GM18873 (cell line): Measurements from ENCODE around the gene ATP1A2.
"Not testable (repeated sequence)": the region's sequence is repeated elsewhere in the genome, so short reads cannot be mapped to it uniquely, and the experiment has no call there.

Source experiments
- ATAC-seq: cut with Tn5 transposase; IDR thresholded peaks from one replicate; pipeline ENCODE4 v1.9.1; 2021; ENCODE audit warnings: mild to moderate bottlenecking, moderate library complexity, moderate number of reproducible peaks; ENCODE audit not compliant: unreplicated experiment, low FRiP score

Gene ATP1A2

DNA sequence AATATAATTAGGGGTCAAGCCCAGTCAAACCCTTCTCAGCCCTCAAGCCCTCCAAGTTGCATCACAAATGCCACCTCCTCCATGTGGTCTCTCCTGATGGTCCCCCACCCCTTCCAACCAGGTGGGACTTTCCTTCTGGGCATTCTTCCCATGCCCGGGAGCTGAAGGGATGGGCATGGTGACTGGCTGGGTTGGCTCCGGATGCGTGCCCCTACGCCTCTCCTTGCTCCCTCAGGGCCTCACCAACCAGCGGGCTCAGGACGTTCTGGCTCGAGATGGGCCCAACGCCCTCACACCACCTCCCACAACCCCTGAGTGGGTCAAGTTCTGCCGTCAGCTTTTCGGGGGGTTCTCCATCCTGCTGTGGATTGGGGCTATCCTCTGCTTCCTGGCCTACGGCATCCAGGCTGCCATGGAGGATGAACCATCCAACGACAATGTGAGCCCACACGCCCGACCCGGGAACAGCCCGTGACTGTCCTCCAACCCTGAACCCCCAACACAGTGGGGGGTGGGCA is 7.5 kb downstream of the ATP1A2 start:
- no peak for ATAC-seq

GRCh38 chr1:160123726-160124125 is 8.2 kb downstream of the ATP1A2 start:
- no peak for ATAC-seq

DNA sequence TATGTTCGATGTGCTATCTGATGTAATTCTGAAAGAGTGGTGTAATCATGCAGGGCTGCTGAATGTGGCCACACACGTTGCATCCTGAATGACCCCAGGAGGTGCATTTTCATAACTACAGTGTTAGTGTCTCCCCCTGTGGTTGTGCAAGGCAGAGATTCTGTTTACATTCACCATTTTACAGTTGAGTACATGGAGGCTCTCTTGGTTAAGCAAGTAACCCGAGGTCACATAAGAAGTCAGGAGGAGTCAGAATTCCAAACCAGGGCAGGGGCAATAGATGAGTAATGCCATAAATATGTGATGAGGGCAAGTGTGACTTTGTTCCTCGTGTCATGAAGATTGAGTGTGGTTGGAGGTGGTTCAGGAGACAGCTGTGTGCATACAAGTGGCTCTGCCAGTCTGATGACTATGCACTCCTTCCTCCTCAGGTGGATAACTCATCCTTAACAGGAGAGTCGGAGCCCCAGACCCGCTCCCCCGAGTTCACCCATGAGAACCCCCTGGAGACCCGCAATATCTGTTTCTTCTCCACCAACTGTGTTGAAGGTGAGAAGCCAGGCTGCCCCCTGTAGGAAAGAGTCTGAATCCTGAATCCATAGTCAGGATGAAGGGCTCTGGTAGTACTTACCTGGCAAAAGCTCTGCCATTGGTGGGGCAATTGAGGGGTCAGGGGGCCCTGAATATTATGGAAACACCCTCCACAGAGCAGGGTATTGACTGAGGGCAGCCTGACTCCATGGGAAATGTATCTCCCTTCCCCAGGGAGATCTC is 9.3 kb downstream of the ATP1A2 start:
- no peak for ATAC-seq

DNA sequence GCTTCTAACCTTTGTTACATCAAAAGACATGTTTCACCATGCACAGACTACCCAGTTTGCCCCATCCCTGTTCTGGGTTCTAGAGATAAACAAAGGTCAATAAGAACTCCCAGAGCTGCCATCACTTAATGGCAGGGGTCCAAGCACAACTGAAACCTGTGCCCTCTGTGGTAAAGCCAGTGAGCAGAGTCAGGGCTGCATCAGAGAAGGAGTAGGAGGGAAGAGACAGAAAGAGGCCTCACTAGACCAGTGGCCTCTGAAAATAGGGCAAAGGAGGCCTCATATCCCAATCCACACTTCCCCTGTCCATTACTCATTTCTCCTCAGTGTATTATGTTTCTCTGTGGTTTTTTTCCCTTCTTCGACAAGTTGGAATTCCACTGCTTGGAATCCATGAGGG is 10.2 kb downstream of the ATP1A2 start:
- ATAC-seq = no peak

DNA sequence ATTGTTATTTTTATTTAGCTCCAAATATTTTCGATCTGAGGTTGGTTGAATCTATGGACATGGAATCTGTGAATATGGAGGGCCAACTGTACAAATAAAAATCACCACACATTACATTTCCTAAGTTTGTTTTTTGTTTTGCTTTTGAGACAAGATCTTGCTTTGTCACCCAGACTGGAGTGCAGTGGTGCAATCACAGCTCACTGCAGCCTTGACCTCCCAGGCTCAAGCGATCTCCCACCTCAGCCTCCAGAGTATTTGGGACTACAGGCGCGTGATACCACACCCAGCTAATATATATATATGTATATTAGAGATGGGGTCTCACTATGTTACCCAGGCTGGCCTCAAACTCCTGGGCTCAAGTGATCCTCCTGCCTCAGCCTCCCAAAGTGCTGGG is 10.8 kb downstream of the ATP1A2 start:
- not testable (repeated sequence) for ATAC-seq

DNA sequence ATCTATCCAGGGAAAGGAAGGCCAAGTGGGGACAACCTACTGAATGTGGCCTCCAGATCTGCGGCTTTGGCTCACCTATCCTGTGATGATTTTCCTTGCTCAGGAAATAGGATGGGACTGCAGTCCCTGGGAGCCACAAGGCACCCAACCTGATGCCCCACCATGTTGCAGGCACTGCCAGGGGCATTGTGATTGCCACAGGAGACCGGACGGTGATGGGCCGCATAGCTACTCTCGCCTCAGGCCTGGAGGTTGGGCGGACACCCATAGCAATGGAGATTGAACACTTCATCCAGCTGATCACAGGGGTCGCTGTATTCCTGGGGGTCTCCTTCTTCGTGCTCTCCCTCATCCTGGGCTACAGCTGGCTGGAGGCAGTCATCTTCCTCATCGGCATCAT is 11.8 kb downstream of the ATP1A2 start:
- ATAC-seq = no peak

DNA sequence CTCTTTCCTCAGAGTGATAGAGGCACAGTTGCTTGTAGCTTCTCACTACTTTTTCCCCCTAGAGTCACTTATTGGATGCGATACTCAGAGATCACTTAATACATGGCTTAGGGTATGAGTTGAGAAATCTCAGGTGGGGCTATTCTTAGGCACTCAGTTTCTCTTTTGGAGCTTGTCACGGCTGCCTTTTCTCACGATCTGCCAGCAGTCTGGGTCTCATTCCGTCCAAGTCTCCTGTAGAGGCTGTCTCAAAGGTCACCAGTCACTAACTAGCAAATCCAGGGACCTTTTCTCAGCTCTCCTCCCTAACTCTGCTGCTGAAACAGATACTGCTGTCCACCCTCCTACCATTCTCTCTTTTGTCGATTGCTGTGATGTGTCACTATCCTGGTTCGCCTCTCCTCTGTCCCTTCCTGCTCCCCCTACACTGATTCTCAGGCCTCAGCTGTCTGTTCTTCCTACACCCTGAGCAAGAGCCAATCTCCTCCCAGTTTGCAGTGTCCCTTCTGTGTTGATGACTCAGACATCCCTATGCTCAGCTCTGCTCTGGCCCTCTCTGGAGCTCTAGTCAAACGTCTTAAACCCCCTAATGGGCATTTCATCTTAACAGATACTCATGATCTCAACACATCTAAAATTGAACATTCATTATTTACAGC is 12.4 kb downstream of the ATP1A2 start:
- no peak for ATAC-seq

DNA sequence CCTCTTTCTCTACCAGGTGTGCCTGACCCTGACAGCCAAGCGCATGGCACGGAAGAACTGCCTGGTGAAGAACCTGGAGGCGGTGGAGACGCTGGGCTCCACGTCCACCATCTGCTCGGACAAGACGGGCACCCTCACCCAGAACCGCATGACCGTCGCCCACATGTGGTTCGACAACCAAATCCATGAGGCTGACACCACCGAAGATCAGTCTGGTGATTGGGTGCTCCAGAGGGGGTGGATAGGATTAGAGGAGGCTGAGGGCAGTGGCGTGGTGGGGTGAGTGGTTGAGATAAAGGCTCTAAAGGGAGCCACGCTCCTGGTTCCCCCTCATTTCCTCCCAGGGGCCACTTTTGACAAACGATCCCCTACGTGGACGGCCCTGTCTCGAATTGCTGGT is 13.1 kb downstream of the ATP1A2 start:
- ATAC-seq = no peak

- ATAC-seq = no peak
Measured at GRCh38 chr1:160129046-160129445, 13.5 kb downstream of the ATP1A2 start.

- ATAC-seq = no peak
Measured at GRCh38 chr1:160129558-160129957, 14.0 kb downstream of the ATP1A2 start.

DNA sequence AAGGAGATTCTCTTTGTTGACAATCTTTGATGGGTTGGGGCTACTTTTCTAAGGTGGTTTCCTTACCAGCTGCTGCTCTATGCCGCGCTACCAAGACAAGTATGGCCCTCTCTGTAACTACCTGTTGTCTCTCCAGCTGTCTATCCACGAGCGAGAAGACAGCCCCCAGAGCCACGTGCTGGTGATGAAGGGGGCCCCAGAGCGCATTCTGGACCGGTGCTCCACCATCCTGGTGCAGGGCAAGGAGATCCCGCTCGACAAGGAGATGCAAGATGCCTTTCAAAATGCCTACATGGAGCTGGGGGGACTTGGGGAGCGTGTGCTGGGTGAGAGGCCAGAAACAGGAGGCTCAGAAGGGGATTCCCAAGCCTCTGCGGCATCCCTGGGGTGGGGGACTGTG is 14.4 kb downstream of the ATP1A2 start:
- no peak for ATAC-seq

DNA sequence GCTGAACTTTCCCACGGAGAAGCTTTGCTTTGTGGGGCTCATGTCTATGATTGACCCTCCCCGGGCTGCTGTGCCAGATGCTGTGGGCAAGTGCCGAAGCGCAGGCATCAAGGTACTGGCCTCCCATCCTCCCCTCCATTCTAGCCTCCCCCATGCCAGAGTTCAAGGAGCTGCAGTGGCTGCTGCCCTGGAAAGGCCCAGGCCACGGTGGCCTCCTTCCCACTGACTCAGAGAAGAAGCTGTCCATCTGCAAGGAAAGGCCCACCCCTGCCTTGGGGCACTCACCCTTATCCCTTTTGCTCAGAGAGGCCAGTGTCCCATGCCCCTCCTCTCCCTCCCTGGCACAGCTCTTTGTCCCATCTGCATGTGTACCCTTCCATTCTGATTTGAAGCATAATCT is 14.9 kb downstream of the ATP1A2 start:
- no peak for ATAC-seq

GRCh38 chr1:160130939-160131338 is 15.4 kb downstream of the ATP1A2 start:
- ATAC-seq = no peak

GRCh38 chr1:160131803-160132565 is 16.4 kb downstream of the ATP1A2 start:
- ATAC-seq = no peak

GRCh38 chr1:160133990-160134770 is 18.6 kb downstream of the ATP1A2 start:
- no peak for ATAC-seq

DNA sequence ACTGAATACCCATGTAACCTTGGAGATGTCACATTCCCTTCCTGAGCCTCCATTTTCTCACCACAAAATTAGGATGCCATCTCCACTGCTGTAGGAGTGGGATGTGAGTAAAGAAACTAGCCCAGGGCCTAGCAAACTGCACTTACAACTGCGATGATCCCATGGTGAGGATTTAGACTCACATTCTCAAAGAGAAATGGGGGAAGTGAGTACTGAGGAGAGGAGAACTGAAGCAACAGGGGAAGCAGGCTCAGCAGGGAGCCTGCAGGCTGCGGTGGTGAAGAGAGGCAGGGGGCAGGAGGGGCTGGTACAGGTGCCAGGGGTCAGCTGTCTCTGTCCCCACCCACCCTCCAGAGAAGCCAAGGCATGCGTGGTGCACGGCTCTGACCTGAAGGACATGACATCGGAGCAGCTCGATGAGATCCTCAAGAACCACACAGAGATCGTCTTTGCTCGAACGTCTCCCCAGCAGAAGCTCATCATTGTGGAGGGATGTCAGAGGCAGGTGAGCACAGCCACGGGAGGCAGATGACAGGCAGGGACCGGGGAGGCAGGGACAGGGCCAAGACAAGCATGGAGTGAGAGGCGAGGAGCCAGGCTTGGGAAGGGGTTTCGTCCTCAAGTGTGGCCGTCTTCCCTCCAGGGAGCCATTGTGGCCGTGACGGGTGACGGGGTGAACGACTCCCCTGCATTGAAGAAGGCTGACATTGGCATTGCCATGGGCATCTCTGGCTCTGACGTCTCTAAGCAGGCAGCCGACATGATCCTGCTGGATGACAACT is 19.4 kb downstream of the ATP1A2 start:
- no peak for ATAC-seq

GRCh38 chr1:160136121-160136925 is 20.8 kb downstream of the ATP1A2 start:
- ATAC-seq = no peak

- no peak for ATAC-seq
Measured at GRCh38 chr1:160136926-160137200, 21.3 kb downstream of the ATP1A2 start.

GRCh38 chr1:160137216-160137862 is 21.8 kb downstream of the ATP1A2 start:
- no peak for ATAC-seq
